ENCODE results near the gene FA2H.

GRCh38 chr16:74769586-74770190 lies 4.9 kb downstream of the FA2H start:
- TF ChIP-seq CTCF (IDR thresholded peaks at IDR 0.05; ENCODE audit: insufficient read depth, low read length, poor library complexity, severe bottlenecking): no peak
- TF ChIP-seq EZH2phosphoT487 (conservative IDR thresholded peaks at IDR 0.05; ENCODE audit: low read length): no peak
